Neural progenitor cell (in vitro differentiated cells): ENCODE results near the gene CGREF1. TPM values are rescaled to one million over a fixed set of nuclear protein-coding genes. Genes with fewer than 3 reads are reported as not detected.

ENCODE experiments used
- DNase-seq: peaks from one replicate; pipeline ENCODE4 v3.0.0-alpha.2; 2016; ENCODE audit warnings: low spot score
- H2AFZ ChIP-seq: fragments of 200-600 bp; sonication (generic); replicated peaks from 2 replicates; pipeline ENCODE4 v1.6.1; 2016; ENCODE audit warnings: antibody characterized with exemption
- H3F3A ChIP-seq: fragments of 200-600 bp; sonication (generic); 2 replicates; pipeline ENCODE4 v1.6.1; 2016; ENCODE audit warnings: antibody characterized with exemption, low read depth
- H3K27ac ChIP-seq: fragments of 200-600 bp; sonication (generic); 2 replicates; pipeline ENCODE4 v1.5.1; 2016; ENCODE audit warnings: mild to moderate bottlenecking
- H3K27me3 ChIP-seq: fragments of 200-600 bp; sonication (generic); 2 replicates; pipeline ENCODE4 v1.6.1; 2016; ENCODE audit warnings: mild to moderate bottlenecking, moderate library complexity
- H3K36me3 ChIP-seq: fragments of 200-600 bp; sonication (generic); 2 replicates; pipeline ENCODE4 v1.5.1; 2016
- H3K4me1 ChIP-seq: fragments of 200-600 bp; sonication (generic); 2 replicates; pipeline ENCODE4 v1.6.1; 2016; ENCODE audit warnings: mixed run types
- H3K4me2 ChIP-seq: fragments of 200-600 bp; sonication (generic); 2 replicates; pipeline ENCODE4 v1.6.1; 2016
- H3K4me3 ChIP-seq: fragments of 200-600 bp; sonication (generic); 2 replicates; pipeline ENCODE4 v1.5.1; 2016
- H3K79me2 ChIP-seq: fragments of 200-600 bp; sonication (generic); 2 replicates; pipeline ENCODE4 v1.6.1; 2016; ENCODE audit warnings: low read depth
- H3K9ac ChIP-seq: fragments of 200-600 bp; sonication (generic); 2 replicates; pipeline ENCODE4 v1.6.1; 2016
- H3K9me3 ChIP-seq: fragments of 200-600 bp; sonication (generic); 2 replicates; pipeline ENCODE4 v1.5.1; 2016; ENCODE audit warnings: low read depth
- H4K20me1 ChIP-seq: fragments of 200-600 bp; sonication (generic); 2 replicates; pipeline ENCODE4 v1.6.1; 2016; ENCODE audit warnings: low read depth
- H3K27ac Mint-ChIP-seq: 3 replicates; pipeline ENCODE4 v1.8.0; 2021; ENCODE audit warnings: mixed read lengths
- H3K27me3 Mint-ChIP-seq: 2 replicates; pipeline ENCODE4 v1.8.0; 2022; ENCODE audit warnings: low read depth, mild to moderate bottlenecking, inconsistent platforms, moderate library complexity, mixed read lengths; ENCODE audit not compliant: insufficient read depth
- H3K36me3 Mint-ChIP-seq: 3 replicates; pipeline ENCODE4 v1.8.0; 2021; ENCODE audit warnings: mixed read lengths
- H3K4me1 Mint-ChIP-seq: 3 replicates; pipeline ENCODE4 v1.8.0; 2021; ENCODE audit warnings: mixed read lengths
- H3K4me3 Mint-ChIP-seq: 3 replicates; pipeline ENCODE4 v1.8.0; 2021; ENCODE audit warnings: mild to moderate bottlenecking, moderate library complexity, mixed read lengths
- H3K9me3 Mint-ChIP-seq: 3 replicates; pipeline ENCODE4 v1.8.0; 2020; ENCODE audit warnings: mixed read lengths
- EZH2 ChIP-seq: fragments of 200-600 bp; sonication (generic); IDR thresholded peaks from 2 replicates; pipeline ENCODE4 v1.6.1; 2017; ENCODE audit warnings: antibody characterized with exemption, mild to moderate bottlenecking, moderate library complexity
- EZH2phosphoT487 ChIP-seq: fragments of 200-600 bp; sonication (generic); IDR thresholded peaks from 2 replicates; pipeline ENCODE4 v1.6.1; 2017; ENCODE audit warnings: antibody characterized with exemption
- total RNA-seq: library from RNA; depleted of rRNA; stranded (reverse); fragments of >200 nt; gene quantifications from 2 replicates; pipeline ENCODE4 v1.2.3, GENCODE V29; 2015; ENCODE audit warnings: low replicate concordance
- TF ChIP-seq, protein P1 (sequence below): fragments of 200-600 bp; sonication (generic); IDR thresholded peaks from 2 replicates; pipeline ENCODE4 v1.5.1; 2017; ENCODE audit warnings: antibody characterized with exemption, mild to moderate bottlenecking

Gene CGREF1
- total RNA-seq, 1 donor from 2014 or later, result 3.0 TPM

DNA sequence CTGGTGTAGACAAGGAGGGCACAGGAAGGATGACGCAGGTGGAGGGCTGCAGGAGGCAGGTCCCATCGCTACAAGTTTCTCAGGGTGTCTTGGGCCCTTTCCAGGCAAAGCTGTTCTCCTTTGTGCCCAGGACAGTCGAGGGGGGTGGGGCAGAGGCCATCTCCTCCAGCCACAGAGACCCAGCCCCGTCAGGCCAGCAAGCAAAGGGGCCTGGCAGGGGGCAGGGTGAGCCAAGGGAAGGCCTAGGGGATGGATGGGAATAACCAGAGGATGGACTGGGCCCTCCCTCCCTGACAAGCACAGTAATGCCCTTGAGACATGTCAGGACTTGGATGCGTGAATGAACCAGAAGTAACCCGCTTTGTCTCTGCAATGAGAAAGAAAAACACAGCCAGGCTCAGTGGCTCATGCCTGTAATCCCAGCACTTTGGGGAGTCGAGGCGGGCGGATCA, 36.2 kb upstream of the CGREF1 start:
- TF ChIP-seq EZH2 (no peak), EZH2phosphoT487 (no peak)
- Mint-ChIP-seq H3K27ac (no peak overlapping the region), H3K4me1 (no peaks in the 10 kb centered on the region), H3K27me3 (peaks cover 5% of the 10 kb centered on the region), H3K36me3 (no peaks in the 10 kb centered on the region), H3K4me3 (no peak overlapping the region), H3K9me3 (peaks cover 2% of the 10 kb centered on the region)
- Histone ChIP-seq H3K4me2 (no peak overlapping the region), H3K27ac (no peak overlapping the region), H3F3A (no peaks in the 10 kb centered on the region), H3K79me2 (no peaks in the 10 kb centered on the region), H3K27me3 (no peaks in the 10 kb centered on the region), H3K4me1 (no peaks in the 10 kb centered on the region), H3K4me3 (no peak overlapping the region), H2AFZ (no peak overlapping the region), H4K20me1 (no peaks in the 10 kb centered on the region), H3K9me3 (no peaks in the 10 kb centered on the region), H3K9ac (no peak overlapping the region), H3K36me3 (no peaks in the 10 kb centered on the region)
- DNase-seq, result no peak

DNA sequence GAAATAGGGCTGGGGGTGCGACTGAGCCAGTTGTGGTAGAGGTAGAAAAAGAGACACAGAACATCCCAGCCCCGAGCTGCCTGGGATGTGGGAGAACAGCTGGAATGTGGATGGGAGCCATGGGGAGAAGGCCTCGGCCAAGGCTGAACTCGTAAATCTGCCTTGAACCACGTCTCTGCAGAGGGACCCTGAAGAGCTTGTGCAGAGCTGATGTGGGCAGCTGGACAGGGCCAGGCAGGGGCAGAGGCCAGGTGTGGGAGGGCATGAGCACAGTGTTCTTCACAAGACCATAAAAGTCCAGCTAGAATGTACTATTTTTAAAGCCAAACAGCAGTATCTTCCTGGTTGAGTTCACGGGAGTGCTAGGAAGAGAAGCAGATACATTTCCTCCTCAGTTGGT, 35.6 kb upstream of the CGREF1 start:
- Mint-ChIP-seq H3K4me3 (no peak overlapping the region), H3K27me3 (peaks cover 5% of the 10 kb centered on the region), H3K36me3 (no peaks in the 10 kb centered on the region), H3K9me3 (peaks cover 2% of the 10 kb centered on the region), H3K27ac (no peak overlapping the region), H3K4me1 (no peaks in the 10 kb centered on the region)
- Histone ChIP-seq H2AFZ (no peak overlapping the region), H3F3A (no peaks in the 10 kb centered on the region), H3K9ac (no peak overlapping the region), H3K4me1 (no peaks in the 10 kb centered on the region), H3K27me3 (no peaks in the 10 kb centered on the region), H3K9me3 (no peaks in the 10 kb centered on the region), H4K20me1 (no peaks in the 10 kb centered on the region), H3K36me3 (no peaks in the 10 kb centered on the region), H3K4me2 (no peak overlapping the region), H3K4me3 (no peak overlapping the region), H3K79me2 (no peaks in the 10 kb centered on the region), H3K27ac (no peak overlapping the region)
- no peak for DNase-seq
- no peak for TF ChIP-seq EZH2phosphoT487
- no peak for TF ChIP-seq EZH2
- TF ChIP-seq, protein P1, sequence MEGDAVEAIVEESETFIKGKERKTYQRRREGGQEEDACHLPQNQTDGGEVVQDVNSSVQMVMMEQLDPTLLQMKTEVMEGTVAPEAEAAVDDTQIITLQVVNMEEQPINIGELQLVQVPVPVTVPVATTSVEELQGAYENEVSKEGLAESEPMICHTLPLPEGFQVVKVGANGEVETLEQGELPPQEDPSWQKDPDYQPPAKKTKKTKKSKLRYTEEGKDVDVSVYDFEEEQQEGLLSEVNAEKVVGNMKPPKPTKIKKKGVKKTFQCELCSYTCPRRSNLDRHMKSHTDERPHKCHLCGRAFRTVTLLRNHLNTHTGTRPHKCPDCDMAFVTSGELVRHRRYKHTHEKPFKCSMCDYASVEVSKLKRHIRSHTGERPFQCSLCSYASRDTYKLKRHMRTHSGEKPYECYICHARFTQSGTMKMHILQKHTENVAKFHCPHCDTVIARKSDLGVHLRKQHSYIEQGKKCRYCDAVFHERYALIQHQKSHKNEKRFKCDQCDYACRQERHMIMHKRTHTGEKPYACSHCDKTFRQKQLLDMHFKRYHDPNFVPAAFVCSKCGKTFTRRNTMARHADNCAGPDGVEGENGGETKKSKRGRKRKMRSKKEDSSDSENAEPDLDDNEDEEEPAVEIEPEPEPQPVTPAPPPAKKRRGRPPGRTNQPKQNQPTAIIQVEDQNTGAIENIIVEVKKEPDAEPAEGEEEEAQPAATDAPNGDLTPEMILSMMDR, result no peak

DNA sequence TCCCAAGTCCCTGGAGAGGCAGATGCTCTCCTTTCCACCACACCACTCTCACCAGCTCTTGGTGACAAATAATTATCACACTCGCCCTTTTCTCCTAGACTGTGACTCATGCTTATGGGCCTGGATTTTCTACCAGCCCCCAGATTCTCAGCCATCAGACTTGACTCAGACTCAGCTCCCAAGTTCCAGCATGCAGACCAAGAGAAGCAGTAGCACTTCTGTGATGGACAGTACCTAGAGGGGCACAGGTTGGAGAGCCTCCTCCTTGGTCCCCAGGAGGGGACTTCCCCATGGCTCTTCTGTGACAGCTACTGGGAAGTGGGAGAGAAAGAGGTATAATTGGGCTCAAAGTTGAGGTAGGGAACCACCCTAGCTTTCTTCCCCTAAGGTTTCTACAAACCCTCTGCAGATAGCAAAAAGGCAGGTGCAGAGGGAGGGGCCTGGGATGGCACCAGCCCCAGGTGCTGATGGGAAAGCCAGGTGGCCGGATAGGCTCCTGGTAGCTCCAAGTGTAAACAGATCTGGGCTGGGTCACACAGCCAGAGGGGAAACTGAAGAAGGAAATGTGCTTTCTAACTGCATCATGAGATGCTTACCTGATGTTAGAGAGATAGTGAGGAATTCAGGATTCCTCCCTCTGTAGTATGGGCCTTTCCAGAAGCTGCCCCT, 34.0 kb upstream of the CGREF1 start:
- Mint-ChIP-seq H3K36me3 (no peaks in the 10 kb centered on the region), H3K27me3 (peaks cover 5% of the 10 kb centered on the region), H3K4me1 (no peaks in the 10 kb centered on the region), H3K4me3 (no peak overlapping the region), H3K27ac (peak overlapping the region; percentile 53), H3K9me3 (peaks cover 2% of the 10 kb centered on the region)
- Histone ChIP-seq H3K27ac (no peak overlapping the region), H4K20me1 (no peaks in the 10 kb centered on the region), H3K4me2 (no peak overlapping the region), H3K27me3 (no peaks in the 10 kb centered on the region), H3K36me3 (no peaks in the 10 kb centered on the region), H3F3A (no peaks in the 10 kb centered on the region), H2AFZ (no peak overlapping the region), H3K4me3 (no peak overlapping the region), H3K9ac (no peak overlapping the region), H3K9me3 (no peaks in the 10 kb centered on the region), H3K4me1 (no peaks in the 10 kb centered on the region), H3K79me2 (no peaks in the 10 kb centered on the region)
- TF ChIP-seq EZH2phosphoT487, result no peak
- TF ChIP-seq EZH2, result no peak
- TF ChIP-seq, protein P1, result no peak
- DNase-seq, result no peak

DNA sequence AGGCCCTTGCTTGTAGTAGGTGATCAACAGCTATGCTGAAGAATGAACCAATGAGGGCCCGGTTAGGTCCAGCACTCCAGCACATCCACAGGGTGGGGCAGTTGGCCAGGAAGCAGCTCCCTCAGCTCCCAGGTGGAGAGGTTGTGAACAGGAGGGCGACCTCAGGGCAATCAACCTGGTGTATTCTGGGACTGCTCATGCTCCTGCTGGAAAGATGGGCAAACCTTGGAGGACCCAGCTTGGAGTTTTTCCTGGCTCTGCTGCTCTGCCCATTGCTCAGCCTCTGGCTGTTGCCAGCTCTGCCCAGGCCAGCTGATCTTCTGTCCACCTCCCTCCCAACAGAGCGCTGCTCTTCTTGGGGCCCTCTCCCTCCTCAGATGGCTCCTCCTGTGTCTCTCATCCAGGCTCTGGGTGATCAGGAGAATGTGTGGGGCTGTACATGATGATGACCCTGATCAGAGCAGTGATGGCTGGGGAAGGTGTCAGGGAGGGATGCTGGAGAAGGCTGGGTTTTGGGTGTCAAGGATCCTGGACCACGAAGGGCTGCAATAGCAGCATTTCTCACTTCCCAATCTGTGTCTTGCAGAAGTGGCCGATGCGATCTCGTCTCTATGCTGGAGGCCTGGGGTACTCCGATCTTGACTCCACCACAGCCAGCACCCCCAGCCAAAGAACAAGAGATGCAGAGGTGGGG, 33.3 kb upstream of the CGREF1 start:
- Histone ChIP-seq H3K9me3 (no peaks in the 10 kb centered on the region), H4K20me1 (no peaks in the 10 kb centered on the region), H3K4me2 (no peak overlapping the region), H3K4me1 (no peaks in the 10 kb centered on the region), H3K27me3 (no peaks in the 10 kb centered on the region), H2AFZ (no peak overlapping the region), H3K36me3 (no peaks in the 10 kb centered on the region), H3K9ac (no peak overlapping the region), H3F3A (no peaks in the 10 kb centered on the region), H3K4me3 (no peak overlapping the region), H3K79me2 (no peaks in the 10 kb centered on the region), H3K27ac (no peak overlapping the region)
- DNase-seq, result no peak
- TF ChIP-seq EZH2 (no peak), EZH2phosphoT487 (no peak)
- TF ChIP-seq, protein P1, result no peak
- H3K4me3 Mint-ChIP-seq, result no peak overlapping the region
- H3K4me1 Mint-ChIP-seq, result no peaks in the 10 kb centered on the region
- H3K27me3 Mint-ChIP-seq, result peaks cover 5% of the 10 kb centered on the region
- peaks cover 2% of the 10 kb centered on the region for H3K9me3 Mint-ChIP-seq
- peak overlapping the region; percentile 53 for H3K27ac Mint-ChIP-seq
- H3K36me3 Mint-ChIP-seq, result no peaks in the 10 kb centered on the region
